GM18951 (cell line): ENCODE data around the gene LOXL1.

Experiments used
- POLR2A ChIP-seq: IDR thresholded peaks from 4 replicates; pipeline ENCODE4 v1.6.1; 2011; ENCODE audit warnings: mild to moderate bottlenecking; ENCODE audit not compliant: insufficient read length, insufficient read depth; ENCODE audit errors: extremely low read depth
- in situ Hi-C: fragments of 300-500 bp; cut with MboI; formaldehyde crosslinking; loops from one replicate; pipeline ENCODE4 v1.12.0; 2022; ENCODE audit warnings: low sequenced_read_pairs, mixed read lengths, inconsistent platforms; ENCODE audit not compliant: unreplicated experiment

LOXL1 gene

DNA sequence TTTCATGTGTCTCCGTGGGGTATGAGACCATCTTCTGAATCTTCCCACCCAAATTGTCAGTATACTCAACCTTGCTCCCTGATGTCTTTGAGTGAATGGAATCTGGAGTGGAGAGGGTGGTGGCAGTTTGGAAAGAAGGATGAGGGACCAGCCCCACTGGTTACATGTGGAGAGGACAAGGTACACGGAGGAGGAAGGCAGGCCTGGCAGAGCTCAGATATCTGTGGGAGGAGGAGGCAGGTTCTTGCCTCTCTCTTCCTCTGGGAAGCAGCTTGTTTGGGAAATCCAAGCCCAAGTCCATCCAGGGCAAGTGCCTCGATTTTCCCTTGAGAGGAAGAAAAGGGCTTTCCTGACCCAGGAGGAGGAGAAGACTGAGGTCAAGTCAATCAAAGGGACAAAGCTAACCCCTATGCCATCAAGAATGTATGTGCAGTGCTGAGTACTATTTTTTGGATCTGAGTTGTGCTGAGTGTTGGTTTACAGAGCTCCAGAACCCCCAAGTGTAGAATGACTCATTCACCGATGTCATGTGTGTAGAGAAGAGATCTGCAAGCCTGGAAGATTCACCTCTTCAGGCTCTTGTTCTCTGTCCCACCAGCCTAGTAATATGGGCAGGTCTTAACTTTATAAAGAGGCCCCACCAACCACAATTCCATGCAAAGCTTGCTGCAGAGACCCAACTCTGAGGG, 19.8 kb upstream of the LOXL1 start:
- TF ChIP-seq POLR2A = no peak
- in situ Hi-C loops = no loop called here

DNA sequence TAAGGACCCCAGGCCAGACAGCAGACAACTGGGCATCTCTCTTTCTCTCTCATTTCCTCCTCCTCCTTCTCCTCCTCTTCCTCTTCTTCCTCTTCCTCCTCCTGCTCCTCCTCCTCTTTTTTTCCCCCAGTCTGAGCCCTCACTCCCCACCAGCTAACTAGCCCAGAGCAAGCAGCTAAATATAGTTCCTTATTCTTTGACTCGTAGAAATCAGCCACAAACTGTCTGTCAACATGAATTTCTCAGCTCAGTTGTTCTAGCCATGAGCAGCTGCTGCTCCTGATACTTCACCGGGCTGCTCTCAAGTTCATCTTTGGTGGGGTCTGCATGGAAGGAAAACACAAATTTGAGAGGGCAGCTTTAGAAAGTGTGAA, 19.2 kb upstream of the LOXL1 start:
- TF ChIP-seq POLR2A = no peak
- in situ Hi-C loops = no loop called here

DNA sequence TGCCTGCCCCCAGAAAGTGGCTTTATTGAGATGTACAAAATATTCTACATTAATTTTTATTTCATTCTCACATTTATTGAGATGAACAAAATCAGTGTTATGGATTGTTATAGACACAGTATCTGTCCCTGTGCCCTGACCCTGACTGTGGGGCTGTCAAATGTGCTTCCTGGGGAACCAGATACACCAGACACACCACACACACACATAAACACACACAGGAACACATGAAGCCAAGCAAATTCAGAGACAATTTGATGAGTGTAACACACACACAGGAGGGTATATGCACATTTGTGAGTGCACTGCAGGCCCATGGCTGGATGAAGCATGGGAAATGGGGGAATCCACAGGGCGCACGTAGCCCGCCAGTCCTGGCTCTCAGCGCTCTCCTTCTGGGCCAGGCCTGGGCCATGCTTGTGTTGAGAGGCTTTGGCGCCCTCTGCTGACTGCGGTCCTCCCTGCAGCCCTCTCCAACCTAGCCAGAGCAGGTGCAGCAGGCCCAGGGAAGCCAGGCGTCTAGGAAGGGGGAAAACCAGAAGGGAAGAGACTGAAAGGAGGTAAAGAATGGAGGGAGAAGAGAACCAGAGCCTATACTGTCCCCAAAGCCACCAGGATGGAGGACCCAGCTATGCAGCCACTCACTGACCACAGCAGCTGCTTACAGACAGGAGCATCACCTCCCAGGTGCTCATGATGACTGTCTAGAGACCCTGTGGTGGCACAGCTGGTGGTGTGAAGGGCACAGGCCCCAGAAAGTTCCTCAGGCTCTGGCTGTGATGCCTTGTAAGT, 18.0 kb upstream of the LOXL1 start:
- in situ Hi-C loops = no loop called here
- TF ChIP-seq POLR2A = no peak

DNA sequence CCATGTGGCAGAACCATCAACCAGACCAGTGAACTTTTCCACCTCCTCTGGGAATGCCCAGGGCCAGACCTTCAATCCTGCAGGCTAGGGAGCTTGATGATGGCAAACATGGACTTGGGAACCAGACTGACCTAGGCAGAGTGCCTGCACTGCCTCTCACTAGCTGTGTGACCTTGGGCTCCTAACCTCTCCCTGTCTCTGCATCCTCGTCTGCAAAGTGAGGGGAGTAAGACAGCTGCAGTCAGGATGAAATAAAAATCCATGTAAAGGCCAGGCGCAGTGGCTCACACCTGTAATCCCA, 17.5 kb upstream of the LOXL1 start:
- no peak for TF ChIP-seq POLR2A
- in situ Hi-C loops = no loop called here

DNA sequence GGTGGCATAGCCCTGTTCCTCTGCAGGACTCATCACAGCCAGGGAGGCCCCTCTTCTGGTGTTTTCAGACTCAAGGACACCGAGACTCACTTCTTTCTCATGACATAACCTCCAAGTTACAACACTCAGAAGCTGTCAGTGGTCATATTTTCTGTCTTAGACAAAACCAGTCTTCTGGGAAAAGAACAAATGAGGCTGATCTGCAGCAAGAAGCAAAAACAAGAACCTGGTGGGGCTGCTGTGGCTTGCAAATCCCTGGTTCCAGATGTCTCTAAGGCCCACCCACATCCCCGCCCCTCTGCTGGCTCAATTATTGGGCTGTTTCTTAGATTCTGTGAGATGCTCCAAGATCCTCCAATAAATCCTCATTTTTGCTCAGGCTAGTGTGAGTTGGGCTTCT, 16.6 kb upstream of the LOXL1 start:
- in situ Hi-C loops = no loop called here
- TF ChIP-seq POLR2A = no peak

DNA sequence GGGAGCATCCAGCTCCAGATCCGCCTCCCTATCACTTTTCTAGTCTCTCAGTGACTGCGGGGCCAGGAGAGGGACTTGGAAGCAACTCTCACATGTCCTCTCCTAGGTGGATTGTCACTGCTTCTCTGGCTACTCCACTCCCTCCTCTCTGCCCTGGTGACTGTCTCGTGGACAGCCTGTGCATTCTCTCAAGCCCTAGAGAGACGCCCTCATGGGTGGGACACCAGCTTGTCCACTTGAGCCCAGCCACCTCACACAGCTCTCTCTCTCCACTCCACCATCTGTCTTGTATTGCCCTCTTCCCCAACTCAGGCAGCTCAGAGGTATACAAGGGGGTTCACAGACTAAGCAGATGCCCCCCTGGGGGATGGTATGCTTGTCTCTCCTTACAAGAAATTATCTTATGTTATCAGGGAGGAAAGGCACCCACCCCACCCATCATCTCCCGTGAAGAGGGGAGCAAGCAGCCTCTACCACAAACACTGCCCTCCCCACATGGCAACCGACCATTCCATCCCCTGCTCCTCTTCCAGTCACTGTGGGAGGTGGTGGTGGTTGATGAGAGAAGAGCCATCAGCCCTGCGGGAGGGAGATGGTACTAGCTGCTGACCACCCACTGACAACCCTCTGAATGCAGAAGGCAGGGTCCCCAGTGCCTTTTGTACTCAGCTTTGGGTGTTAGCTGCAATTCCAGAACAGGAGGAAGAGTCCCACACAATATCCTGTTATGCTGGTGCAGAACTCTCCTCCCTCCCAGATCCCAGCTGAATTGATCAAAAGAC, 15.5 kb upstream of the LOXL1 start:
- in situ Hi-C loops = no loop called here
- TF ChIP-seq POLR2A = no peak

DNA sequence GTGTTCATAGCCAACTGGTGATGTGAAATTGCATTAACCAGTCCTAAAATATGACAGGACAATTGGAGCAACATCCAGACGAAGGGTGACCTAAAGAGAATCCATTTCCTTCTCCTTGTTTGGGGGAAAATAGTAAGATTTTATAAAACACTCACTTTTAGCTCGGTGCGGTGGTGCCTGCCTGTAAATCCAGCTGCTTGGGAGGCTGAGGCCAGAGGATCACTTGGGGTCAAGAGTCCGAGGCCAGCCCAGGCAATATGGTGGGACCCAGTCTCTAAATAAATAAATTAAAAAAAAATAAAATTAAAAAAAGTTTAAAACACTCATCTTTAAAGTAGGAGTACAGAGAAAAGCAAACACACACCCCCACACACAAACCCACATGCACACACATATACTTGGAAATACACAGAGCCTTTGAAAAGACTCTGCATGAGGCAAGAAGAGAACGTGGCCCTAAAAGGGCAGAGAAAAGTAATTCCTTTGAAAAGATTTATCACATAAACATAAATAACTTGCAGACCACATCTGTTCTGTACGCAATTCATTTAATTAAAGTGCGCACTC, 14.1 kb upstream of the LOXL1 start:
- in situ Hi-C loops = no loop called here
- no peak for TF ChIP-seq POLR2A

DNA sequence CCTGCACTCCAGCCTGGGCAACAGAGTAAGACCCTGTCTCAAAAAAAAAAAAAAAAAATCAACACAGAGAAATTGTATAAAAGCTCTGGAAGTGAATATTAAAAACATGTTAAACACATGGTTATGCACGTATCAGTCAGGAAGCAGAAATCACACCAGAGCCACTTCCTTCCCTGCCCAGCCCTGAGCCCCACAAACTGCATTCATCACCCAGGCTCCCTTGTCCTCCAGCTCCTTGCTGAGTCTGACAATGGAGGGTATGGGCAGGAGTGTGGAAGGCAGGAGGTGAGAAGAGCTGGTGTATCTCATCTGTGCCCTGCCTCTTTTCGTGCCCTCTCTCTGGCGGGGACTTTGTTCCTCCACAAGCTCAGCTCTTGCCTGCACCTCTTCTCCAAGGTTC, 12.1 kb upstream of the LOXL1 start:
- in situ Hi-C loops = no loop called here
- TF ChIP-seq POLR2A = no peak

DNA sequence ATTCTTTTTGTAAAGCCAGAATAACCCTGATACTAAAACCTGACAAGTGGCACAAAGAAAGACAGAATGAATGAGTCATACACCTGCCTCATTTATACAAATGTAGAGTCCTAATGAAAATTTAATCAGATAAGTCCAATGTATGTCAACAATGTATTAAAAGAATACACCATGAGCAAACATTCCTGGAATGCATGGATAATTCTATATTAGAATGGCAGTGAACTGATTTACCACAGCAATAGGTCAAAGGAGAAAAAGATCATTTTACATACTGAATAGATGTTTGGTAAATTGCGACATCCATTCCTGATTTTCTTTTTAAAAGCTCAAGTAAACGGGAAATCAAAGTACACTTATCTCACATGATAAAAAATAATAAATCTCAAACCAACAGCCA, 11.2 kb upstream of the LOXL1 start:
- no peak for TF ChIP-seq POLR2A
- in situ Hi-C loops = no loop called here

DNA sequence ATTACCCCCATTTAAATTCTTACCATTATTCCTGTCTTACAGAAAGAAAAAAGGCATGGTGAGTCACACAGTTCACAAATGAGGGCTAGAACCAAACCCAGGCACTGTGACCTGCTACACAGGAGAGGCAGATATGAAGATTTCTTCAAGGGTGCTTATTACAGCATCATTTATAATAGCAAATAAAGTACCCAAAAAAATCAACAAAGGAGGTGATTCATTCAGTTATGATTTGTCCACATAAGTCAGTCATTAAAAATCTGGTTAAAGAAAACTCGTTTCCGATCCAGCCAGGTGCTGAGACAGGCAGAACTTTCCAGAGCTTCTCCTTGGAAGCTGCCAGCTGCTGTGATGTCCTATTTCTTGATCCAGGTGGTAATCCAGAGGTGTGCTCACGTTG, 7.5 kb upstream of the LOXL1 start:
- no peak for TF ChIP-seq POLR2A
- in situ Hi-C loops = no loop called here

DNA sequence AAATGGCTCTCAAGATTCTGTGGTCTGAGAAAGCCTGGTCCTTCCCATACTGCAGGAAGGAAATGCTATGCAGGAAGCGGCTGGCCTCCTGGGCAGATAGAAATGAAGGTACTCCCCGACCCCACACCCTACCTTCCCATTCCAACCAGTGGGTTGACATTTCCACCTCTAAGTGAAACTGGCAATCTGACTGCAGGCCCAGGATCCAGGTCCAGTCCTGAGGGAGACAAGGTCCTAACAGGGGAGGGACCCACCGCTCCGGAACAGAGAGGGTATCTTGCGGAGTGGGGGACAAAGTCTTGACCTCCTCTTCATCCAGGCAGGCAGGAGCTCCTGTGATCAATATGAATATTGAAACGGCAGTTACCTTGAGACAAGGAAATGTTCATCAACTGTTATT, 6.6 kb upstream of the LOXL1 start:
- TF ChIP-seq POLR2A = no peak
- in situ Hi-C loops = no loop called here

DNA sequence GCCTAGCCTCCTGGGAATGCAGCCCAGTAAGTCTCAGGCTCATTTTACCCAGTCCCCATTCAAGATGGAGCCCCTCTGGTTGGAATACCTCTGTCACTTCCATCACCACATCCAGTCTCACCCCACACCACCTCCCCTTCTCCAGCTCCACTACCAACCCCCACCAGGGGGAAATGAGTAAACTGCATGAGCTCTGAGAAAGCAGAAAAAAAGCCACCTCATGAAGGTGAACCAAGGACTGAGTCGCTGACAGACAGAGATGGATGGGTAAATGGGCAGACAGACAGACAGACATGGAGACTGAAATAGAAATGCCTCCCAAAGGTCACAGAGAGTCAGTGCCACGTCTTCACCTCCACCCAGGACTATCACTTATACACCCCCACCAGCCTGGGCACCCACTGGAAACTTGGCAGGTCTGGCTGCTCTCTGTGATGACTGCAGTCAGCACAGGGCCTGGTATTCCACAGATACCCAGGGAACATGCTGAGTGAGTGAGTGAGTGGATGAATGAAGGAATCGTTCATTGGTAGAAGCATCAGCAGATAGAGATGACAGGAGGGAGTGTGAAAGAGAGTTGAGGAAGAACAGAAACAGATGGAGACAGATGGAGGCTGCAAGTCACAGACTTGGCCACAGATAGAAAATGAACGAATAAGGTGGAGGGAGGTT, 4.9 kb upstream of the LOXL1 start:
- in situ Hi-C loops = no loop called here

DNA sequence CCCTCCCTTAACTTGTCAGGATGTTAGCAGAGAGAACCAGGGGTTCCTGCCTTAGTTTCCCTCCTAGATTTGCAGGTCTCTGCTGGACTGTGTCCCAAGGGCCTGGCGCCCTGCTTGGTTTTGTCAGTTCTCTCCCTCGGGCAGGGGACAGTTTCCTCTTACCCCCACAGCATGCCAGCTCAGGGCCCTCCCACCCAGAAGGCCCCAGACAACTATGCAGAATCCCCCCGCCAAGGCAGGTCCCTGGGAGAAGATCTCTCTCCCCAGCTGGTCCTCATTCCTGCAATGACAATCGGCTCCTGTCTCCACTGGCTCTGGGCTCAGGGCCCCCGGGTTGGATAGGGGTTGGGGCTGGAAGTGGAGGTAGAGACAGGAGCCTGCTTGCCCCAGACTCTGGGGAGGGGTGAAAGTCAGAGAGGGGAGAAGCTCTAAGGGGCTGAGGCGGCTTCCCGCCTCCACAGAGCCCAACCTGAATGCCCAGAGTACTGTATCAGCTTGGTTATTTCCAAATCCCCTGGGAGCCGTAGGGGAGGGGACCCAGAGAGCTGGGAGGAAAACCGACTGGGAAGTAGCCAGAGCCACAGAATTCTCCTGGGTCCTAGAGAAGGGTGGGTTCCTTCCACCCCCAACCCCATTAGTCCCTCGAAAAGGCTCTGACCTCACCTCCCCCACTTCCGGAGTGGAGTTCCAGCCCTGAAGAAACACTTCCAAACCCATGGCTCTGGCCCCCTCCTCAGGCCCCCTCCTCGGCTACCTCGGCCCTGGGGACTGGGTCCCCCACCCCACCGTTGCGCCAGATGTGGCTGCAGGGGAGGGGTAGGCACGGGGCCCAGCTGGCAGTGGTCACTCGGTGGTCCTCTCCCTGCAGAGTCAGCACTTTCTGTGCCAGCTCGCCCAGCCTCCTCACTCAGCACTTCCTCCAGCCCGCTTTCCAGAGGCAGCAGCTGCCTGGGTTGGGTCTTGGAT, 3.8 kb upstream of the LOXL1 start:
- in situ Hi-C loops = no loop called here
- TF ChIP-seq POLR2A = no peak

More for the DNA sequence above, 4.9 kb upstream of the LOXL1 start:
- TF ChIP-seq POLR2A = no peak

DNA sequence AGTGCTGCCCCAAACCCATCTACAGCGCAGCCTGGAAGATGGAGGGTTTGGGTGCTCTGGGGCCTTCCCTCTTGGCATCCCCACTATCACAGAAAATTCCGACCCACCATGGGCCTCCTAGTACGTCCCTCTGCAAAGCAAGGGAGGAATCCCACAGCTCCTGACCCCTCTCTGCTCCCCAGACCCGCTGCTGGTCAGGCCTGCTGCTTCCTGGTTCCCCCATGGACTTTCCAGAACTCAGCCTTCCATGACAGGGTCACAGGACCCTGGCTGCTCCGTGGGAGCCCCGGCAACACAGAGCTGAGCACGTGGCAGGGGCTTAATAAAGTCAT, 3.1 kb upstream of the LOXL1 start:
- no peak for TF ChIP-seq POLR2A
- in situ Hi-C loops = no loop called here
